ENCODE results near the gene PHLDA1.

DNA sequence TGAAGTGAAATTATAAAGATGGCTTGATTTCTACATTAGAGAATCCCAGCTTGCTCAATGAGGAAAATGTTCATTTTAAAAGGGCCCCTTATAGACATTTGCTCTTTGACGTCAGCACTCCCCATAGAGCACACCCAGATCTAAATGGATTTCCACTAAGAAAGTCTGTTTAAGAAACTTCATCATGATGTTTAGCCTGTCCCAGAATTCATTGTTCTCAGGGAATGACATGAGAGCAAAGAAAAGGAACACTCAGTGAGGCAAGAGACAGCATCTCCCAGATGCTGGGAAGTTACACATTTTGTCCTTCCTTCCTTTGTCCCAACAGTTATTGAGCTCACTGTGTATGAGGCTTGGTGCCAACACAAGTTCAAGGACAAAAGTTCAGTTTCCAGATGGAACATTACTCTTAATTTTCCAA is 4.9 kb downstream of the PHLDA1 start:
- TF ChIP-seq, protein P1, sequence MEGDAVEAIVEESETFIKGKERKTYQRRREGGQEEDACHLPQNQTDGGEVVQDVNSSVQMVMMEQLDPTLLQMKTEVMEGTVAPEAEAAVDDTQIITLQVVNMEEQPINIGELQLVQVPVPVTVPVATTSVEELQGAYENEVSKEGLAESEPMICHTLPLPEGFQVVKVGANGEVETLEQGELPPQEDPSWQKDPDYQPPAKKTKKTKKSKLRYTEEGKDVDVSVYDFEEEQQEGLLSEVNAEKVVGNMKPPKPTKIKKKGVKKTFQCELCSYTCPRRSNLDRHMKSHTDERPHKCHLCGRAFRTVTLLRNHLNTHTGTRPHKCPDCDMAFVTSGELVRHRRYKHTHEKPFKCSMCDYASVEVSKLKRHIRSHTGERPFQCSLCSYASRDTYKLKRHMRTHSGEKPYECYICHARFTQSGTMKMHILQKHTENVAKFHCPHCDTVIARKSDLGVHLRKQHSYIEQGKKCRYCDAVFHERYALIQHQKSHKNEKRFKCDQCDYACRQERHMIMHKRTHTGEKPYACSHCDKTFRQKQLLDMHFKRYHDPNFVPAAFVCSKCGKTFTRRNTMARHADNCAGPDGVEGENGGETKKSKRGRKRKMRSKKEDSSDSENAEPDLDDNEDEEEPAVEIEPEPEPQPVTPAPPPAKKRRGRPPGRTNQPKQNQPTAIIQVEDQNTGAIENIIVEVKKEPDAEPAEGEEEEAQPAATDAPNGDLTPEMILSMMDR (IDR thresholded peaks at IDR 0.05 in 2 of 3, conservative IDR thresholded peaks at IDR 0.05 in 1 of 3; ENCODE audit: control insufficient read depth in 2 of 3, extremely low read depth in 1 of 3, insufficient read depth in 1 of 3, low read depth in 3 of 3, low read length in 3 of 3): no peak
- TF ChIP-seq, protein P2, sequence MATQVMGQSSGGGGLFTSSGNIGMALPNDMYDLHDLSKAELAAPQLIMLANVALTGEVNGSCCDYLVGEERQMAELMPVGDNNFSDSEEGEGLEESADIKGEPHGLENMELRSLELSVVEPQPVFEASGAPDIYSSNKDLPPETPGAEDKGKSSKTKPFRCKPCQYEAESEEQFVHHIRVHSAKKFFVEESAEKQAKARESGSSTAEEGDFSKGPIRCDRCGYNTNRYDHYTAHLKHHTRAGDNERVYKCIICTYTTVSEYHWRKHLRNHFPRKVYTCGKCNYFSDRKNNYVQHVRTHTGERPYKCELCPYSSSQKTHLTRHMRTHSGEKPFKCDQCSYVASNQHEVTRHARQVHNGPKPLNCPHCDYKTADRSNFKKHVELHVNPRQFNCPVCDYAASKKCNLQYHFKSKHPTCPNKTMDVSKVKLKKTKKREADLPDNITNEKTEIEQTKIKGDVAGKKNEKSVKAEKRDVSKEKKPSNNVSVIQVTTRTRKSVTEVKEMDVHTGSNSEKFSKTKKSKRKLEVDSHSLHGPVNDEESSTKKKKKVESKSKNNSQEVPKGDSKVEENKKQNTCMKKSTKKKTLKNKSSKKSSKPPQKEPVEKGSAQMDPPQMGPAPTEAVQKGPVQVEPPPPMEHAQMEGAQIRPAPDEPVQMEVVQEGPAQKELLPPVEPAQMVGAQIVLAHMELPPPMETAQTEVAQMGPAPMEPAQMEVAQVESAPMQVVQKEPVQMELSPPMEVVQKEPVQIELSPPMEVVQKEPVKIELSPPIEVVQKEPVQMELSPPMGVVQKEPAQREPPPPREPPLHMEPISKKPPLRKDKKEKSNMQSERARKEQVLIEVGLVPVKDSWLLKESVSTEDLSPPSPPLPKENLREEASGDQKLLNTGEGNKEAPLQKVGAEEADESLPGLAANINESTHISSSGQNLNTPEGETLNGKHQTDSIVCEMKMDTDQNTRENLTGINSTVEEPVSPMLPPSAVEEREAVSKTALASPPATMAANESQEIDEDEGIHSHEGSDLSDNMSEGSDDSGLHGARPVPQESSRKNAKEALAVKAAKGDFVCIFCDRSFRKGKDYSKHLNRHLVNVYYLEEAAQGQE (IDR thresholded peaks at IDR 0.05; ENCODE audit: low read depth, low read length): no peak
- TF ChIP-seq YY1 (IDR thresholded peaks at IDR 0.05; ENCODE audit: low read depth, low read length) (no peak), KDM1A (IDR thresholded peaks at IDR 0.05; ENCODE audit: borderline replicate concordance) (no peak), JUND (IDR thresholded peaks at IDR 0.05; ENCODE audit: low read depth, low read length) (no peak), DPF2 (IDR thresholded peaks at IDR 0.05) (no peak)
